ENCODE data around the gene CDKL1.

GRCh38 chr14:50334211-50334610 lies 62.5 kb downstream of the CDKL1 start:
- TF ChIP-seq CTCF (IDR thresholded peaks at IDR 0.05) (no peak), EP300 (IDR thresholded peaks at IDR 0.05; ENCODE audit: low read depth) (no peak), POLR2A (IDR thresholded peaks at IDR 0.05) (no peak), POLR2AphosphoS5 (IDR thresholded peaks at IDR 0.05) (no peak)
